Measurements from ENCODE around the gene DENND5A.

DNA sequence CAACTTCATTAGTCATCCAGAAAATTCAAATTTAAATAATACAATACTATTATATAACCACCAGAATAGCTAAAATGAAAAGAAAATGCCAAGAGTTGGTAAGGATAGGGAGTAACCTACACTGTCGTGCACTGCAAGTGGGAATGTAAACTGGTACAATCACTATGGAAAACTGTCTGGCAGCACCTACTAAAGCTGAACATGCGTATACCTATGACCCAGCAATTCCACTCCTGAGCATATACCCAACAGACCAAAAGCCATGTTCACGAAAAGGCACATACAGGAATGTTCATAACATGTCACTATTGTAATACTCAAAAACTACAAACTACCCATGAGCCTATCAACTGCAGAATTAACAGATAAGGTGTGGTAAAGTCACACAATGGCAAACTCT is 32.7 kb downstream of the DENND5A start:
- TF ChIP-seq GATA2 (IDR thresholded peaks at IDR 0.05; ENCODE audit: low read depth, low read length): no peak
- TF ChIP-seq GATA3 (IDR thresholded peaks at IDR 0.05; ENCODE audit: low read depth, low read length): no peak
